Measurements from ENCODE around the gene MTREX. TPM values are rescaled to one million over a fixed set of nuclear protein-coding genes. Genes with fewer than 3 reads are reported as not detected.

MTREX gene
- 29.1 to 54.2 TPM (median 34.9 TPM) in 5 replicates for total RNA-seq (2022; extraction: Qiagen RNA extraction; ENCODE audit: low read depth)

DNA sequence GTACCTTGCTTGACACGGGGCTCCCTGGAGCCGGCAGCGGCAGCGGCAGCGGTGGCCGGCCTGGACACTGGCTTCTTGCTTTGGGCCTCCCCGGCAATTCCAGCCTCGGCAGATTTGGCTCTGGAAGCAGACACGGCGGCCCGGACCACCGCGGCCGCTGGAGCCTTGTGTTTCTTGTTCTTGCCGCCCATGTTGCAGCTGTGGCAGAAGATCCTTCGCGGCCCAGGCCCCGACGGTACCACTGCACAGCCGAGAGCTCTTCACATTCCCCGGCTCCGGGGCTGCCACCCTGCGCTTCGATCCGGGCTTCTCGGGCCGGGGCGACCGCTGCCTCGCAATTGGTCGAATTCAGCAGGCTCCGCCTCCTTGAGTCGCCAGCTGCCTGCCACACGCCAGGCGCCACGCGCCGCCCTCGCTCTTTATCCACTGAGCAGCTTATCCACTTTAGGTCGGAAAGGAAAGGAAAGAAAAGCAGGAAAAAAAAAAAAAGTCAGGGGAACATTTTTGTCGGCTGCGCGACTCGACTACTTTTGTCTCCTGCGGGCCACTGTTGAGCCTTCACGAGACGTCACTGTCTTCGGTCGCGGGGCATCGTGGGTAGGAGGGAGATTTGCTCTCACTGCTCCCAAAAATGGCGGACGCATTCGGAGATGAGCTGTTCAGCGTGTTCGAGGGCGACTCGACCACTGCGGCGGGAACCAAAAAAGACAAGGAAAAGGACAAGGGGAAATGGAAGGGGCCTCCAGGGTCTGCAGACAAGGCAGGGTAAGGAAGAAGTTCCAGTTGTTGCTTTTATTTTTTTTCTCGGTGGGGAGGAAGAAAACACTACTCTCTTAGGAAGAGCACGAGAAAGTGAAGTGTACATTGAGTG is at the start of gene MTREX, which contains the start of gene DHX29:
TSS of gene MTREX (plus strand) at position 607 of the 871 bp plus-strand sequence. CDS start at position 632, 25 bp downstream.
TSS of gene DHX29 (minus strand) at position 312 of the 871 bp plus-strand sequence. CDS start at position 191, 121 bp downstream.

Other genes with a start within 250 kb of the MTREX start
- not detected in 5 replicates for gene GZMA, start 205.3 kb upstream of the MTREX start, total RNA-seq (2022; extraction: Qiagen RNA extraction; ENCODE audit: low read depth)
- gene GPX8, start 147.8 kb upstream of the MTREX start, total RNA-seq (2022; extraction: Qiagen RNA extraction; ENCODE audit: low read depth), result 30.5 to 40.2 TPM (median 36.6 TPM) in 5 replicates
- gene CDC20B, start 134.8 kb upstream of the MTREX start, total RNA-seq (2022; extraction: Qiagen RNA extraction; ENCODE audit: low read depth), result 0.09 to 0.21 TPM (median 0.10 TPM) in 4 of 5 replicates, not detected in the other
- 1.4 to 2.2 TPM (median 1.9 TPM) in 5 replicates for gene MCIDAS, start 80.7 kb upstream of the MTREX start, total RNA-seq (2022; extraction: Qiagen RNA extraction; ENCODE audit: low read depth)
- 5.6 to 8.3 TPM (median 7.3 TPM) in 5 replicates for gene CCNO, start 74.4 kb upstream of the MTREX start, total RNA-seq (2022; extraction: Qiagen RNA extraction; ENCODE audit: low read depth)
- 19.8 to 26.0 TPM (median 23.3 TPM) in 5 replicates for gene DHX29, start 295 bp upstream of the MTREX start, total RNA-seq (2022; extraction: Qiagen RNA extraction; ENCODE audit: low read depth)
- gene PLPP1, start 227.0 kb downstream of the MTREX start, total RNA-seq (2022; extraction: Qiagen RNA extraction; ENCODE audit: low read depth), result 37.8 to 42.9 TPM (median 38.3 TPM) in 5 replicates

All from A549 treated with GW870086 at 1 μM for 4 hours (cell line).